Stomach smooth muscle (tissue), 2 donors: ENCODE results near the gene TXNDC11.
A peak's percentile ranks its signal among the peaks of the same experiment; 100 is the strongest.

Experiments
- H3K27ac ChIP-seq: one replicate; pipeline ENCODE4 v1.7.0; 2013; ENCODE audit warnings: mild to moderate bottlenecking, low read length, inconsistent platforms
- H3K27me3 ChIP-seq, 2 donors: one replicate each; pipeline ENCODE4 v1.7.0; 2013; ENCODE audit warnings: low read length in 2 of 2; ENCODE audit not compliant: insufficient read depth in 2 of 2, control insufficient read depth in 1 of 2
- H3K36me3 ChIP-seq, 2 donors: one replicate each; pipeline ENCODE4 v1.7.0; 2013; ENCODE audit warnings: low read length in 2 of 2; ENCODE audit not compliant: control insufficient read depth in 2 of 2, insufficient read depth in 2 of 2
- H3K4me1 ChIP-seq: one replicate; pipeline ENCODE4 v1.7.0; 2013; ENCODE audit warnings: low read length; ENCODE audit not compliant: control insufficient read depth, insufficient read depth
- H3K4me3 ChIP-seq, 2 donors: one replicate each; pipeline ENCODE4 v1.7.0; 2013; ENCODE audit warnings: low read length in 2 of 2
- H3K9ac ChIP-seq, 2 donors: one replicate each; pipeline ENCODE4 v1.7.0; 2013; ENCODE audit warnings: low read length in 2 of 2, mild to moderate bottlenecking in 1 of 2
- H3K9me3 ChIP-seq, 2 donors: one replicate each; pipeline ENCODE4 v1.7.0; 2013; ENCODE audit warnings: low read length in 2 of 2; ENCODE audit not compliant: control insufficient read depth in 2 of 2
- donor health status: healthy.
- donor health status: Pancreatic carcinoma.

The TXNDC11 gene

GRCh38 chr16:11673091-11674000, 69.3 kb downstream of the TXNDC11 start:
- Histone ChIP-seq H3K27ac (peak overlapping the region; percentile 37), H3K27me3 (no peaks in the 10 kb centered on the region), H3K4me1 (peaks cover 61% of the 10 kb centered on the region), H3K4me3 (peak overlapping the region in 1 of 2 donors; percentile 12), H3K36me3 (peaks cover 9 to 19% of the 10 kb centered on the region in 2 donors), H3K9ac (no peak overlapping the region), H3K9me3 (no peaks in the 10 kb centered on the region)

- H3K4me3 ChIP-seq = no peak overlapping the region
- no peak overlapping the region for H3K9ac ChIP-seq
These were observed 70.2 kb downstream of the TXNDC11 start for GRCh38 chr16:11672206-11673090.

GRCh38 chr16:11671676-11672075, 71.0 kb downstream of the TXNDC11 start:
- Histone ChIP-seq H3K36me3 (peaks cover 5 to 8% of the 10 kb centered on the region in 2 donors), H3K4me1 (peaks cover 57% of the 10 kb centered on the region), H3K9ac (no peak overlapping the region), H3K27ac (no peak overlapping the region), H3K9me3 (no peaks in the 10 kb centered on the region), H3K4me3 (no peak overlapping the region), H3K27me3 (no peaks in the 10 kb centered on the region)

More at GRCh38 chr16:11672206-11673090, 70.2 kb downstream of the TXNDC11 start:
- peaks cover 7 to 11% of the 10 kb centered on the region in 2 donors for H3K36me3 ChIP-seq
- H3K9me3 ChIP-seq = no peaks in the 10 kb centered on the region
- H3K27me3 ChIP-seq = no peaks in the 10 kb centered on the region
- H3K27ac ChIP-seq = peak overlapping the region; percentile 37
- peaks cover 57% of the 10 kb centered on the region for H3K4me1 ChIP-seq

- Histone ChIP-seq H3K9ac (no peak overlapping the region), H3K4me1 (peaks cover 57% of the 10 kb centered on the region), H3K36me3 (peaks cover under 1 to 5% of the 10 kb centered on the region in 2 donors), H3K4me3 (no peak overlapping the region), H3K27me3 (no peaks in the 10 kb centered on the region), H3K9me3 (no peaks in the 10 kb centered on the region), H3K27ac (no peak overlapping the region)
These were observed 71.4 kb downstream of the TXNDC11 start for GRCh38 chr16:11671271-11671670.

GRCh38 chr16:11670171-11671131, 72.2 kb downstream of the TXNDC11 start:
- Histone ChIP-seq H3K36me3 (no peaks in the 10 kb centered on the region), H3K4me1 (peaks cover 57% of the 10 kb centered on the region), H3K27me3 (no peaks in the 10 kb centered on the region), H3K27ac (peak overlapping the region; percentile 66), H3K4me3 (peak overlapping the region; percentile 71 to 84), H3K9me3 (no peaks in the 10 kb centered on the region), H3K9ac (peak overlapping the region in 1 of 2 donors; percentile 9)

- H3K4me1 ChIP-seq = peaks cover 55% of the 10 kb centered on the region
- H3K36me3 ChIP-seq = no peaks in the 10 kb centered on the region
- H3K27me3 ChIP-seq = no peaks in the 10 kb centered on the region
- H3K27ac ChIP-seq = peak overlapping the region; percentile 66
- H3K9me3 ChIP-seq = no peaks in the 10 kb centered on the region
- peak overlapping the region; percentile 71 to 84 for H3K4me3 ChIP-seq
- peak overlapping the region; percentile 42 to 61 for H3K9ac ChIP-seq
These were observed 73.1 kb downstream of the TXNDC11 start for GRCh38 chr16:11669380-11670146.

GRCh38 chr16:11668623-11669379, 73.9 kb downstream of the TXNDC11 start:
- Histone ChIP-seq H3K9ac (peak overlapping the region; percentile 61 to 62), H3K36me3 (no peaks in the 10 kb centered on the region), H3K27me3 (no peaks in the 10 kb centered on the region), H3K4me3 (peak overlapping the region; percentile 71 to 84), H3K9me3 (no peaks in the 10 kb centered on the region), H3K4me1 (peaks cover 48% of the 10 kb centered on the region), H3K27ac (peak overlapping the region; percentile 66)

- Histone ChIP-seq H3K9me3 (no peaks in the 10 kb centered on the region), H3K4me3 (peak within 1 kb of the TSS; percentile 71 to 84), H3K36me3 (no peaks in the 10 kb centered on the region), H3K27me3 (no peaks in the 10 kb centered on the region), H3K27ac (peak within 1 kb of the TSS; percentile 66), H3K4me1 (peaks cover 40% of the 10 kb centered on the region), H3K9ac (peak within 1 kb of the TSS; percentile 61 to 62)
These were observed 74.6 kb downstream of the TXNDC11 start, which contains the start of gene SNN for GRCh38 chr16:11667824-11668622. Gene SNN (plus strand): TSS chr16:11668455. CDS start chr16:11676060, 7,605 bp downstream.
